ENCODE results near the gene PLOD3.
A peak's percentile ranks its signal among the peaks of the same experiment; 100 is the strongest.

Gene PLOD3

GRCh38 chr7:101168412-101169049 is 48.9 kb downstream of the PLOD3 start:
- Mint-ChIP-seq H3K4me1 (peaks cover 73% of the 10 kb centered on the region), H3K4me3 (peak overlapping the region; percentile 15), H3K27ac (no peak overlapping the region), H3K27me3 (peaks cover 50% of the 10 kb centered on the region), H3K36me3 (no peaks in the 10 kb centered on the region), H3K9me3 (no peaks in the 10 kb centered on the region)

GRCh38 chr7:101167645-101168411 is 49.6 kb downstream of the PLOD3 start:
- Mint-ChIP-seq H3K27ac (no peak overlapping the region), H3K4me1 (peaks cover 68% of the 10 kb centered on the region), H3K9me3 (no peaks in the 10 kb centered on the region), H3K36me3 (no peaks in the 10 kb centered on the region), H3K4me3 (peak overlapping the region; percentile 15), H3K27me3 (peaks cover 48% of the 10 kb centered on the region)

- Mint-ChIP-seq H3K27me3 (peaks cover 48% of the 10 kb centered on the region), H3K27ac (no peak overlapping the region), H3K4me3 (peak overlapping the region; percentile 36), H3K36me3 (no peaks in the 10 kb centered on the region), H3K4me1 (peaks cover 68% of the 10 kb centered on the region), H3K9me3 (no peaks in the 10 kb centered on the region)
Measured at GRCh38 chr7:101166909-101167644, 50.3 kb downstream of the PLOD3 start.

GRCh38 chr7:101166648-101166908 is 50.8 kb downstream of the PLOD3 start:
- Mint-ChIP-seq H3K4me1 (peaks cover 64% of the 10 kb centered on the region), H3K27me3 (peaks cover 43% of the 10 kb centered on the region), H3K9me3 (no peaks in the 10 kb centered on the region), H3K4me3 (no peak overlapping the region), H3K27ac (no peak overlapping the region), H3K36me3 (no peaks in the 10 kb centered on the region)

GRCh38 chr7:101165958-101166647 is 51.3 kb downstream of the PLOD3 start:
- Mint-ChIP-seq H3K36me3 (no peaks in the 10 kb centered on the region), H3K4me3 (peak overlapping the region; percentile 78), H3K27ac (no peak overlapping the region), H3K27me3 (peaks cover 40% of the 10 kb centered on the region), H3K4me1 (peaks cover 59% of the 10 kb centered on the region), H3K9me3 (no peaks in the 10 kb centered on the region)

- H3K9me3 Mint-ChIP-seq: no peaks in the 10 kb centered on the region
- peaks cover 33% of the 10 kb centered on the region for H3K27me3 Mint-ChIP-seq
- H3K4me3 Mint-ChIP-seq: peak within 1 kb of the TSS; percentile 78
- peak within 1 kb of the TSS; percentile 76 for H3K27ac Mint-ChIP-seq
- H3K4me1 Mint-ChIP-seq: peaks cover 51% of the 10 kb centered on the region
- no peaks in the 10 kb centered on the region for H3K36me3 Mint-ChIP-seq
Measured at GRCh38 chr7:101165075-101165957, 52.1 kb downstream of the PLOD3 start, which contains the start of gene VGF. Gene VGF (minus strand): TSS chr7:101165569. CDS start chr7:101164843, 726 bp downstream.

GRCh38 chr7:101164071-101164840 is 53.1 kb downstream of the PLOD3 start:
- no peak overlapping the region for H3K27ac Mint-ChIP-seq
- peak overlapping the region; percentile 44 for H3K4me3 Mint-ChIP-seq
- no peaks in the 10 kb centered on the region for H3K36me3 Mint-ChIP-seq
- peaks cover 28% of the 10 kb centered on the region for H3K27me3 Mint-ChIP-seq
- no peaks in the 10 kb centered on the region for H3K9me3 Mint-ChIP-seq
- peaks cover 42% of the 10 kb centered on the region for H3K4me1 Mint-ChIP-seq

- peaks cover 26% of the 10 kb centered on the region for H3K27me3 Mint-ChIP-seq
- no peaks in the 10 kb centered on the region for H3K9me3 Mint-ChIP-seq
- peaks cover 36% of the 10 kb centered on the region for H3K4me1 Mint-ChIP-seq
- H3K4me3 Mint-ChIP-seq: peak overlapping the region; percentile 76
- H3K36me3 Mint-ChIP-seq: no peaks in the 10 kb centered on the region
- H3K27ac Mint-ChIP-seq: no peak overlapping the region
Measured at GRCh38 chr7:101163279-101164070, 53.9 kb downstream of the PLOD3 start.

GRCh38 chr7:101162551-101163278 is 54.7 kb downstream of the PLOD3 start:
- Mint-ChIP-seq H3K27ac (no peak overlapping the region), H3K9me3 (no peaks in the 10 kb centered on the region), H3K36me3 (peaks cover 3% of the 10 kb centered on the region), H3K4me1 (peaks cover 32% of the 10 kb centered on the region), H3K27me3 (peaks cover 21% of the 10 kb centered on the region), H3K4me3 (peak overlapping the region; percentile 74)

GRCh38 chr7:101161692-101162471 is 55.5 kb downstream of the PLOD3 start:
- Mint-ChIP-seq H3K27ac (no peak overlapping the region), H3K4me1 (peaks cover 24% of the 10 kb centered on the region), H3K36me3 (peaks cover 3% of the 10 kb centered on the region), H3K27me3 (peaks cover 13% of the 10 kb centered on the region), H3K4me3 (peak overlapping the region; percentile 74), H3K9me3 (no peaks in the 10 kb centered on the region)

GRCh38 chr7:101160910-101161309 is 56.5 kb downstream of the PLOD3 start:
- Mint-ChIP-seq H3K27ac (no peak overlapping the region), H3K27me3 (peaks cover 10% of the 10 kb centered on the region), H3K4me1 (peaks cover 17% of the 10 kb centered on the region), H3K36me3 (peaks cover 3% of the 10 kb centered on the region), H3K4me3 (peak overlapping the region; percentile 47), H3K9me3 (no peaks in the 10 kb centered on the region)

Data from activated naive CD4-positive, alpha-beta T cell treated with anti-CD3 and anti-CD28 coated beads, Interleukin-2, amount 50 U/mL, for 24 hours (primary cell).